ENCODE data around the gene FBN1. TPM values are rescaled to one million over a fixed set of nuclear protein-coding genes. Genes with fewer than 3 reads are reported as not detected.

Gene FBN1
- total and polyA plus RNA-seq, 2 donors (not counting 3 experiments of a cell fraction or from before 2014, with no cell fraction given), result 107 to 111 TPM

DNA sequence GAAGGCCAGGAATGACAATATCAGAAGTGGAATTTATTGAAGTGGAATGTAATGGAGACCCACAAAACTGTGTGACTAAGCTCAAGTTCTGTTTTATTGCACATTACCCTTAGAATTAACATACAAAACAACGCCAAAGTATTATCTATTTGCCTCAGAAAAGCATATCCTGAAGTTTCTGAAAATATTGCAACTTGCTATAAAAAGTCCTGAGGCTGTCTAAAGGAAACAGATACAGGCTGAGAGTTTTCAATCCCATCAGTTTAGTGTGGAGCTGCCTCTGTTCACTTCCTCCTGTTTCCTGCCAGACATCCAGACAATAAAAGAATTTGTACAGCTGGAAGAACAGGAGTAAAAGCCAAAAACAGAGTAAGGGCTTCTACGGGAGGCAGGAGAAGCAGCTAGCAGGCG is 108.8 kb downstream of the FBN1 start:
- Histone ChIP-seq H3K36me3 (ENCODE audit: control insufficient read depth in 2 of 2, extremely low read depth in 1 of 2, insufficient read depth in 2 of 2, low read length in 2 of 2) (no peaks in the 10 kb centered on the region), H3K27me3 (ENCODE audit: control insufficient read depth in 2 of 2, insufficient read depth in 2 of 2, low read length in 2 of 2) (no peaks in the 10 kb centered on the region), H2AFZ (ENCODE audit: low read depth, low read length) (peak overlapping the region; percentile 14), H3K27ac (ENCODE audit: insufficient read depth, low read depth, low read length) (peak overlapping the region; percentile 91), H3K9ac (replicated peaks; ENCODE audit: extremely low read depth, insufficient read depth, low read length) (peak overlapping the region; percentile 52), H3K4me2 (ENCODE audit: insufficient read depth, low read length) (peak overlapping the region; percentile 52), H3K4me1 (ENCODE audit: control insufficient read depth, extremely low read depth, insufficient read depth, low read length) (peaks cover 24% of the 10 kb centered on the region), H3K79me2 (ENCODE audit: control insufficient read depth, insufficient read depth, low read length) (no peaks in the 10 kb centered on the region), H4K20me1 (replicated peaks; ENCODE audit: control insufficient read depth, extremely low read depth, insufficient read depth, low read length) (no peaks in the 10 kb centered on the region), H3K4me3 (replicated peaks in 1 of 3; ENCODE audit: insufficient read depth in 1 of 3, low read depth in 1 of 3, low read length in 3 of 3) (peak overlapping the region in 1 of 3 experiments; percentile 5), H3K9me3 (replicated peaks; ENCODE audit: control insufficient read depth, insufficient read depth, low read length) (no peaks in the 10 kb centered on the region), H3K9me1 (replicated peaks; ENCODE audit: control insufficient read depth, extremely low read depth, insufficient read depth, low read length) (no peaks in the 10 kb centered on the region)
- TF ChIP-seq JUN (IDR thresholded peaks at IDR 0.05; ENCODE audit: borderline replicate concordance, insufficient read depth, insufficient read length, low read depth), result no peak
- TF ChIP-seq GATA2 (IDR thresholded peaks at IDR 0.05; ENCODE audit: insufficient read depth, insufficient read length, low read depth, low read length), result no peak
- TF ChIP-seq POLR2AphosphoS5 (IDR thresholded peaks at IDR 0.05; ENCODE audit: insufficient read depth, low read depth, low read length), result peak; percentile 40
- TF ChIP-seq, protein P1, sequence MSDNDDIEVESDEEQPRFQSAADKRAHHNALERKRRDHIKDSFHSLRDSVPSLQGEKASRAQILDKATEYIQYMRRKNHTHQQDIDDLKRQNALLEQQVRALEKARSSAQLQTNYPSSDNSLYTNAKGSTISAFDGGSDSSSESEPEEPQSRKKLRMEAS (IDR thresholded peaks at IDR 0.05; ENCODE audit: insufficient read depth, insufficient read length), result no peak
- TF ChIP-seq EZH2 (IDR thresholded peaks at IDR 0.05; ENCODE audit: borderline replicate concordance, low read depth, low read length, severe bottlenecking), result no peak
- no peak for TF ChIP-seq MYC (IDR thresholded peaks at IDR 0.05; ENCODE audit: low read depth, low read length)
- TF ChIP-seq POLR2A (IDR thresholded peaks at IDR 0.05; ENCODE audit: low read depth, low read length), result peak; percentile 44
- TF ChIP-seq, protein P2, sequence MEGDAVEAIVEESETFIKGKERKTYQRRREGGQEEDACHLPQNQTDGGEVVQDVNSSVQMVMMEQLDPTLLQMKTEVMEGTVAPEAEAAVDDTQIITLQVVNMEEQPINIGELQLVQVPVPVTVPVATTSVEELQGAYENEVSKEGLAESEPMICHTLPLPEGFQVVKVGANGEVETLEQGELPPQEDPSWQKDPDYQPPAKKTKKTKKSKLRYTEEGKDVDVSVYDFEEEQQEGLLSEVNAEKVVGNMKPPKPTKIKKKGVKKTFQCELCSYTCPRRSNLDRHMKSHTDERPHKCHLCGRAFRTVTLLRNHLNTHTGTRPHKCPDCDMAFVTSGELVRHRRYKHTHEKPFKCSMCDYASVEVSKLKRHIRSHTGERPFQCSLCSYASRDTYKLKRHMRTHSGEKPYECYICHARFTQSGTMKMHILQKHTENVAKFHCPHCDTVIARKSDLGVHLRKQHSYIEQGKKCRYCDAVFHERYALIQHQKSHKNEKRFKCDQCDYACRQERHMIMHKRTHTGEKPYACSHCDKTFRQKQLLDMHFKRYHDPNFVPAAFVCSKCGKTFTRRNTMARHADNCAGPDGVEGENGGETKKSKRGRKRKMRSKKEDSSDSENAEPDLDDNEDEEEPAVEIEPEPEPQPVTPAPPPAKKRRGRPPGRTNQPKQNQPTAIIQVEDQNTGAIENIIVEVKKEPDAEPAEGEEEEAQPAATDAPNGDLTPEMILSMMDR (IDR thresholded peaks at IDR 0.05; ENCODE audit: extremely low read depth in 1 of 2, insufficient read depth in 1 of 2, low read depth in 1 of 2, low read length in 2 of 2), result no peak
- TF ChIP-seq FOS (IDR thresholded peaks at IDR 0.05; ENCODE audit: borderline replicate concordance, insufficient read depth, low read length), result no peak
- CTCF ChIA-PET, result interaction anchor here (0.9 to 3.0 kb wide), 15 partner anchors 9 to 265 kb away, joined by 3 to 12 read pairs (median 4); no protein-coding TSS in a partner anchor
- dilution Hi-C loops (cut with MboI; ENCODE audit: extremely low pct_ligation_motif_present, low sequenced_read_pairs) (no loop called here), intact Hi-C loops (cut with micrococcal nuclease) (loop anchor here (1.0 to 2.0 kb wide), 5 partner anchors 16 to 108 kb away; no protein-coding TSS in a partner anchor)
- BruUV-seq (replicated peaks), result no TSS peak
- POLR2A ChIA-PET, result interaction anchor here (0.6 to 1.7 kb wide), 5 partner anchors 11 to 1817 kb away, joined by 3 to 5 read pairs (median 3); no protein-coding TSS in a partner anchor
- FAIRE-seq, result peak; percentile 78
- DNase-seq (ENCODE audit: low read depth, low spot score), result peak; percentile 96

Measured in endothelial cell of umbilical vein (primary cell).